GM18907 (cell line): ENCODE measurements around the gene KXD1.
"Not testable (repeated sequence)": the region's sequence is repeated elsewhere in the genome, so short reads cannot be mapped to it uniquely, and the experiment has no call there.

Source experiments
- ATAC-seq: cut with Tn5 transposase; IDR thresholded peaks from one replicate; pipeline ENCODE4 v1.9.1; 2021; ENCODE audit warnings: mild to moderate bottlenecking, moderate library complexity; ENCODE audit not compliant: unreplicated experiment

Gene KXD1

DNA sequence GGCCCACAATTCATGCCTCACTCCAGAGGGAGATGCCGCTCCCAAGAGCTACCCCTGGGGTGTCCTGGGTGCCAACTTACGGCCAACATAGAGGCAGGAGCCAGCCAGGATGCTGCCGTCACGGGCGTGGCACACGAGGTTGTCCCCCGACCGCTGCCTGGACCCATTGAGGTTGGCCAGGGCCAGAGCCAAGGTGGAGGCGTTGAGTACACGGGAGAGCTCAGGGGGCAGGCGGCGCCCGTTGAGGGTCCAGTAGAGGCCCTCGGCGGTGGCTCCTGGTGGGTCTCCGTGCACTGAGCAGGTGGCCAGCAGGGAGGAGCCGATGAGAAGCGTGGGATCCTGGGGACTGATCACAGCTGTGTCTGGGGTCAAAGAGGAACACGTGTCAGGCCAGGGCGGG lies 41.8 kb downstream of the KXD1 start:
- ATAC-seq: no peak

DNA sequence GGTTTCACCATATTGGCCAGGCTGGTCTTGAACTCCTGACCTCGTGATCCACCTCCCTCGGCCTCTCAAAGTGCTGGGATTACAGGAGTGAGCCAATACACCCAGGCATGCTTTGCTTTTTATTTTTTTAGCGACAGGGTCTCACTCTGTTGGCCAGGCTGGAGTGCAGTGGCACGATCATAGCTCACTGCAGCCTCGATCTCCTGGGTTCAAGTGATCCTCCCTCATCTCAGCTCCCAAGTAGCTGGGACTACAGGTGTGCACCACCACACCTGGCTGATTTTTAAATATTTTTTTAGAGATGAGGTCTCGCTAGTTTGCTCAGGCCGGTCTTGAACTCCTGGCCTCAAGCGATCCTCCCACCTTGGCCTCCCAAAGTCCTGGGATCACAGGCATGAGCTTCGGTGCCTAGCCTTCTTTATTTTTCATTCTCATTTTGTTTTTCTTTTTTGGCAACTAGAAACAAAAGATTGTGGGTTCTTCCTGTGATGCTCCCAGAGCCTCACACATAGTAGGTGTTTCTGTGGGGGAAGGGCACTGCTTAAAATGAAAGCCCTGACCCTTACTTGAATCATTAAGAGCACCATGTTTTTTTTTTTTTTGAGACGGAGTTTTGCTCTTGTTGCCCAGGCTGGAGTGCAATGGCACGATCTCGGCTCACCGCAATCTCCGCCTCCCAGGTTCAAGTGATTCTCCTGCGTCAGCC lies 43.2 kb downstream of the KXD1 start:
- not testable (repeated sequence) for ATAC-seq

DNA sequence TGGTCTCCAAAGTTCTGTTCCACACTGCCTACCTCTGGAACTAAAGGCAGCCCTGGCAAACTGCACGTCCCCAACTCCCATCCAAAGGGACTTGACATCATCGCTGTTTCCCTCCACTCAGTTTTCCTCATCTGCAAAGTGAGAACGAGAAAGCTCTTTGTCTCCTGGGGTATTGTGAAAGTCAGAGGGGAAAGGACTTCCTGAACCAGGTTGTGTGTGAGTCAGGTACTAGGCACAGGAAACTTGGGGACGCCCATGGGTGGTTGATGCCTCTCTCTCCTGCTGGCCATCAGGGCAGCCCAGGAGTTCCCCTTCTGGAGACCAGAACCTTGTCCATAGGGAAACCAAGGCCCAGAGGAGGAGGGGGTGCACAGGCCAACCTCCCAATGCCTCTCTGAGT lies 44.2 kb downstream of the KXD1 start:
- ATAC-seq: no peak

DNA sequence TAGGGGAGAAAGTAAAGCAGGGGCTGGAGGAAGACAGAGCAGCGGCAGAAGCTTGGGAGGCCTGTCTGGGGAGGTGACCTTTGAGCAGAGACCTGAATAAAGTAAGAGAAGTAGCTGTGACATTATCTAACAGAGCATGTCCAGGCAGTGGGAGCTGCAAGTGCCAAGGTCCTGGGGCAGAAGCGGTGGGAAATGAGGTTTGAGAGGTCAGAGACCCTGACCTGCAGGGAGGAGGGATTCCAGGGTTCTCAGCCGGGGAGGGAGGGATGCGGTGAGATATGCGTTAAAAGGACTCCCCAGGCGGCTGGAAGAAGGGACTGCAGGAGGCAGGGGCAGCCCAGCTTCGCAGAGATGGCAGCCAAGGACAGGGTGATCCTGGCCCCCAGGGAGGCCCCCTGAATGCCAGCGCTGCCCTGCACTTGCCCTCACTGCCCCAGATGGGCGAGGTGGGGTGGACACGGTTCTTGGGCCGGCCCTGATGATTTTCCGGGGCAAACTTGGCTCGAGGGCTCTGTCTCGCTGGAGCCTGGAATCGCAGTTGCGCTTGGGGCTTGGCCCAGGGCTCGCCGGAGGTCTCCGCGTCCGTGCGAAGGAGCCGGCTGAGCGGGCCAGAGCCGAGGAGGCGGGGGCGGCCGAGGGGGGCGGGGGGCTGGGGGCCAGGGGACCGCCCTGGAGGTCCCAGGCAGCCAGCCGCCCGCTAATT lies 45.7 kb downstream of the KXD1 start:
- no peak for ATAC-seq

DNA sequence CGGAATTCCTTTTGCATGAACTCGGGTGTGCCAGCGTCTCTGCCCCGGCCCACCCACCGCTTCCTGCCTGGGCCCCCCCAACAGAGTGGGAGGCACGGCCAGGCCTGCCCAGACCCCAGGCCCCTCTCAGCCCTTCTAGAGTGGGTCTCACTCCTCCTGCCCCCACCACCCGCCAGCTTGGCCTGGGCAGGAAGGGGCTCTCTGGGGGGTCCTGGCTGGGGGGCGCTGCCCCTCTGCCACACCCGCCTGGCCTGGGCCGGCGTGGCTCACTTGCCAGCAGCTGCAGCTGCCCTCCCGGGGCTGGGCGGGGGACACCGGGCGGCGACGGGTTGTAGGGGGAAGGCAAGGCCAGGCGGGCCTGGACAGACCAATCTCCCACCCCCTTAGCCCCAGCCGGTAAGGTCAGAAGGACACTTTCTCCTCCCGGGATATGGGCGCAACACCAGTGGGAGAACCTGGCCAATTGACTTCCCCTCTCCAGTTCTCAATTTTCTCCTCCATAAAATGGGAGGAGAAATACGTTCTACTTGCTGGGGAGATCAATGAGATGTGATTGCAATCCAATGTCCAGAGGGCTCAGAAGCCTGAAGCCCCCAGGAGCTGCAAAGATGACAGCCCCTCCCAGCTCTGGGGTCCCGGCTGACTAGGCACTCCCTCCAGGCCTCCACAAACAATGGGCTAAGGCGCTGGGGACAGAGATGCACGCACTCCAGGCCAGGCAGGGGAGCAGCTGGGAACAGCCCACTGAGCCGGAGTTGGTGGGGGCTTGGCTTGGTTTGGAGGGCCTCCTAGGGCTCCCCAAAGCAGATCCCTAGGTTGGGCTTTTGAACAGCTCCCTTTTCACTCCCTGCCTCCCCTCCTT lies 46.5 kb downstream of the KXD1 start:
- no peak for ATAC-seq

DNA sequence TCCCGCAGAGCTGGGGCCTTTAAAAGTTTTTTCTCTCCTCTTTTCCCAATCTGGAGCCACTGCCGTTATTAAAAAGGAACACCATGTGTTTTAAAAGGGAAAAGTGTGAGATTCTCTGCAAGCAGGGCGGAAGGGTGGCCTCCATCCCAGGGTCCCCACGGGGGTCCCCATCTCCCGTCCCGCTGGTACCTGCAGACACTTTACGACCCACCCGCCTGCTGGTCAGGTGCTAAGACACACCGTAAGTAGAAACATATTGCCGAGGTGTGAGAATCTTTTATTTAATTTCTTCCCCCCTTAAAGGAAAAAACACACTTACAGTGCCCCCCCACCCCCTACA lies 47.1 kb downstream of the KXD1 start:
- no peak for ATAC-seq

DNA sequence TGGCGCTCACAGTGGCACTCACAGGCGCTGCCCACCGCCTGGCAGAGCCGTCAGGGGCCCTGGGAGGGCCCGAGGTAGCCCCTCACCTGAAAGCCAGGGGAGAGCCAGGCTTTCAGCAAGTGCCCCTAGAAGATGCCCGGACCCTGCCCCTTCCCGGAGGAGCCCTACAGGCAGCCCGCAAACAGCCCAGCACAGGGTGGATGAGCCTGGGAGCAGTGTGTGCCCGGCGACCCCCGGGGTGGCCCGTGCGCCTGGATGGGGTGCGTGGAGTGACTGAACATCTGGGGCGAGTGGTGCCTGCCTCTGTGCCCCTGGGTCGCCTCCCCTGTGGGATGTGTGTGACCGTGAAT lies 47.5 kb downstream of the KXD1 start:
- ATAC-seq: no peak

DNA sequence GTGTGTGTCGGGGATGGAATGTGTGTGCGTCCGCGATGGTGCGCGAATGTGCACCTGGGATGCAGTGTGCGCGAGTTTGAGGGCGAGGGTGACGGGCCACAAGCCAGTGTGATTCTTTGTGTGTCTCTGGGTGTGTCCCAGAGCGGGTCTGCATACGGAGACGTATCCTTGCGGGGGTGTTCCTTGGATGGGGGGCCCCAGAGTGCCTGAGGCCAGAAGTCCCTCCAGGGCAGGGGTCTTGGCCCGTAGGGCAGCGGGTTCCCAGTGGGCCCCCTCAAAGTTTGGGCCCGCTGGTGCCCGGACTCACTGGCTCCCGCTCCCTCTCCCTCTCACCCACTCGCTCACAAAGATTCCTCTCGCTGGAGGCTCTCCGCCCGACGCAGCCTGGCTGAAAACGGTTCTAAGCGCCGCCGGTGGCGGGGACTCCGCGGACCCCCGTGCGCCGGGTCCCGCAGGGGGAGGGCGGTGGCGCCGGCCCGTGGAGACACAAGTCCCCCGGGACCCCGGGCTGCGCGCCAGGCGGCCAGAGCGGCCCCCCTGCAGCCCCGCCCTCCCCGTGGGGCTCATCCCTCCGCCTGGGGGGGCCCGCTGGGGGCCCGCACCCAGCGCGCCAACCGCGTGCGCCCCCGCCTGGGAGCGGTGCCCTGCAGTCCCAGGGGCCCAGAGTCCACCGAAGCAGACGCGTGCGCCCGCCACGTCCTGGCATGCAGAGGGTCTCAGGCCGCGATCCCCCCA lies 48.0 kb downstream of the KXD1 start:
- ATAC-seq: no peak

DNA sequence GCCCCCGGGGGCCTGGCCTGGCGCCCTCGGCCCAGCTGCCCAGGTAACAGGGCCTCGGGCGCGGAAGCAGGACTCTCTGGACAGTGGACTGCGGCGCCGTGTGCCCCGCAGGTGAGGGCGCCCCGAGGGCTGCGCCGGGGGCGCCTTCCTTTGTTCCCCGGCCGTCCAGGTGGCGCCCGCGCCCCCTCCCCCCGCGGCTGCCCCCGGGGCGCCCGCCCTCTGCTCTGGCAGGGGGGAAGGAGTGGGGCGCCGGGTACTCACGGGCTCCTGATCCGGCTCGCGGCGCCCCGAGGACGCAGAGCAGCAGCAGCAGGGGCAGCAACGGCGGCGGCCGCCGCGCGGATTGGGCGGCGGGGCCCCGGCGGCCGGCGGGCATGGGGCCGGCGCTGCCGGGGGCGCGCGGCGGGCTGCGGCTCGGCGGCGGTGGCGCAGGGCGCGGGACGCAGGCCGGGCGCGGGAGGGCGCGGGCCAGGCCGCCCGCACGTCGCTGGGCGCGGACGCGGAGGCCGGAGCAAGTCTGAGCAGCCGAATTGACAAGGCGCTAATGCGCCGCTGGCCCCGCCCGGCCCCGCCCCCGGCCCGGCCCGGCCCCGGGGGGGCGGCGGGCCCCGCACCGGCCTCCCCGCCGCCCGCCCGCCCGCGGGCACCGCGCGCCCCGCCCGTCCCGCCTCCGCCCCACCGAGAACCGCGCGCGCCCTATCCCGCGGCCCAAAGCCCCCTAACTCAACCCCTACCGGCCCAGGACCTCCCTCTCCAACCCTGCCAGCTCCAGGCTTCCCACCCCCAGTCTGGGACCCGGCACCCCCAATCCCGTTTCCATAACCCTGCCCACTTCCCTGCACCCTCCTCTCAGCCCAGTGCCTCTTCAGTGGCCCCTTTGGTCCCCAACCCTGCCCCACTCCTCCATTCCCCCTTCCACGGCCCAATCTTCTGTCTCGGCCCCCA lies 48.9 kb downstream of the KXD1 start, which contains the start of gene CRLF1:
CRLF1 (minus strand) TSS at position 519 of the 945 bp plus-strand sequence; CDS start at position 376, 143 bp downstream.
- no peak for ATAC-seq

DNA sequence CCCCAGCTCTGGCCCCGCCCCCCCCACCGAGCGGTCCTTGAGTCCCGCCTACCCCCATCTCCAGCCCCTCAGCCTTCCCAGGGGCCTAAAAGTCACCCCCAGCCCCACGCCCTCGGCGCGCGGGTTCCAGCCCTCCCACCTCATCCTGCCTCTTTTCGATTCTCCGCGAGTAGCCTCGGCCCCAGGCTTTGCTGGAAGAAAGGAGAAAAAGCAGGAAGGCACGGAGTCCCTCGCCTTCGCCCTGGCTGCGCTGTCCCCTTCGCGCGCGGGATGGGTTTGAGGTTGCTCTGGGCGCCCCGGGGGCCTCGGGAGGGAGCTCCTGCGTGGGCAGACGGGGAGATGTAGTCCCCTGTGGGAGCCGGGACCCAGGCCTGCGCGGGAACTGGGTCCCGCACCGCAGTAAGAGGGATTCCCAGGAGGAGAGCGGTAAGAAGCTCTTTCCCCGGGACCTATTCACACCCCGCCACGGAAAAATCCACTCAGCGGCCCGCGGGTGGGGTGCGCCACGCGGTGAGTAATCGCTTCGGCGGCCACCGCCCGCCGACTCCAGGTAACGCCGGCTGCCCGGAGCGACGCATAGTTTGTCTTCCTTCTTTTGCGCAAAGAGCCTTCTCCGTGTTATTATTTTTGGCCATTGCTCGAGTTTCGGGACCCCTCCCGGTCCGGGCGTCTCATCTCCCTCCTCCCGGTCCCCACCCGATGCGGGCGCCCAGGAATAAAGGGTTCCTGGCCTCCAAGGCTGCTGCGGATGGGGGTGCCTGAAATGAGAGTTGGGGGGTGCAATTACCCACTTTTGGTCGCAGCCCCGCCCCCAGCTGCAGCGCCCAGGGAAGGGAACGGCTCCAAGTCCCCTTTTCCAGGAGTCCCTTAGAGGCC lies 49.8 kb downstream of the KXD1 start:
- no peak for ATAC-seq

DNA sequence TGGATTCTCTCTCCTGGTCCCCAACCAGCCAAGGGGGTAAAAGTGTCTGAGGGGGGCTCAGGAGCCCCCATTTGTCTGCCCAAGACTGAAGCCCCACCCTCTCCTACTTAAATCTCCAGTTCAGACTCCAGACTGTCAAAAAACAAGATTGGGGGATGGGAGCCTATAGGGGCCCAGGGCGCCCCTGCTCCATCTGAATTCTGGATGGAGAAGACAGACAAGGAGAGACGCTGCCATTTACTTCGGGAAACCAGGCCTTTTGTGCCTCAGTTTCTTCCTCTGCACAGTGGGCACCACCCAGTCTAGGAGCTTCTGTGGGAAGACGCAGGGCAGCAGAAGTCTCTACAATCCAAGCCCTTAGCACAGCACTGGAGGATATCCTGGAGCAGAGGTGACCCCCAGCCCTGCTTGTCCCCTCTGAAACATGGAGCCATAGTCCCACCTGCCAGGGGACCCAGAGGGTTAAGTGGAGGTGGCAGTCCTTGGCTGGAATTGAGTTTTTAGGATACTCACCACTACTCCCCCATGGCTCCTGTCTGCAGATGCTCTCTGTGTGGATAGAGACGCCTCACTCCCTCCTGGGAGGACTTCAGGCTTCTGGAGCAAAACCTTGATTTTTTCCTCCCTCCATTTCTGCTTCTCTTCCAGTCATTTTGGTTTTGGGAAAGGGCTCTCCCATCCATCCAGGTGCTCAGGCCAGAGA lies 50.6 kb downstream of the KXD1 start:
- no peak for ATAC-seq

DNA sequence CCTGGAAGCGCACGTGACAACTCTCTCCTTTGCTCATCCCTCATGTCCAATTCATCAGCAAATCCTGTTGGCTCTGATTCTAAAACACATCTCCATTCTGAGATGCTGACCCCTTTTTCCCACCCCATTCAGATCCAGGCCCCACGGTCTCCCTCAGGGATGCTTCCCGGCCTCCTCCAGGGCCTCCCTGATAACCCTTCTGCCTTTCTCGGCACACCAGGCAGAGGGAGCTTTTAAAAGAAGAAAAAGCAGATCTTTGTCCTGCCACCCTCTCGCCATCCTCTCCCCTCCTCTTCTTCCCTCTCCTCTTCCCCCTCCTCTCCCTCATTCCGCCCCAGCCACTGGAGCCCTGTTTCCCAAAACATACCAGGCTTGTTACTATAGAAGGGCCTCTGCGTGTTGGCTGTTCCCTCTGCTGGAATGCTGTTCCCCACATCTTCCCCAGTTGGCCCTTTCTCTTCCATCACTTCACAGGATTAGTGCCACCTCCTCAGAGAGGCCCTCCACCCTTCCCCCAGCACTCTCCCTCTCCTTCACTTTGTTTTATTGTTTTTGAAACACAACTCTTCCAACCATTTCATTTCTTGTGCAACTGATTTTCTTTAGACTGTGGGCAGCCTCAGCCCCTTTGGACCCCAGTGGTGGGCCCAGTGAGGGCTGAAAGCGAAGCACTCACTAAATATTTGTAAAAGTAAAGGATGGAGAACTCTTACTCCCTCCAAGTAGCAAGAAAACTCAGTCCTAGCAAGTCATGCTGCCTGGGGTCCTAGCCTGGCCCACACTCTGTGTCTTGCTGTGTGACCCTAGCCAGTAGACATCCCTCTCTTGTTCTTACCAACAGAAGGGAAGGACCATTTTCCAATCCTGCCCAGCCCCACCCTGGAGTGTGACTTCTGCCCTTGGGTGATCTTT lies 51.4 kb downstream of the KXD1 start:
- ATAC-seq: no peak

DNA sequence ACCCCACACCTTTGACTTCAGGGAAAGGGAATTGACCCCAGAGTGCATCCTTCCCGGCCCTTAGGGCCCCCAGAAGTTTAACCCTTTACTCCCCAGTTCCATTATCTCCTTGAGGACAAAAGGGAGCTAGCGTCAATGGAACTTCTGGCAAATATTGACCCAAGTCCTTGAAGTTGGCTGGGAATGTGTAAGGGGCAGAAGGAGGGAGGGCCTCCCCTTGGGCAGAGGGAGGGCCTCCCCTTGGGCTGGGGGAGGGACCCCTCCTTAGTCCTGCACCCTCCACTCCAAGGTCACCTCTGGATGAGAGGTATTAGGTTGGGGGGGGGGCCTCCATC lies 52.0 kb downstream of the KXD1 start:
- ATAC-seq: no peak

DNA sequence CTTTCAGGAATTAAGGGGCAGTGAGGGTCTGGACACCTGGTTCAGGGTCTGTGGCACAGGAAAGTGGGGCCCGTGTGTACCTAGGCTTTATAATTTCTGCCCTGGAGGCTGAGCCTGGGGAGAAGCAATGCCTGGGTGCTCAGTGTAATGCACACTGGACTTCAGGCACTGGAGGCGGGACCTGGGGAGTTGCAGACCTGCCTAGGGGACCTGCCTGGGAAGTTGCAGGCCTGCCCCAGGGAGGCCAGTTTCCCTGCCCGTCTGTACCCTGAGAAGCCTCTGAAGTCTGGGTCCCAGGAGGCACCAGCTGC lies 52.5 kb downstream of the KXD1 start:
- no peak for ATAC-seq

DNA sequence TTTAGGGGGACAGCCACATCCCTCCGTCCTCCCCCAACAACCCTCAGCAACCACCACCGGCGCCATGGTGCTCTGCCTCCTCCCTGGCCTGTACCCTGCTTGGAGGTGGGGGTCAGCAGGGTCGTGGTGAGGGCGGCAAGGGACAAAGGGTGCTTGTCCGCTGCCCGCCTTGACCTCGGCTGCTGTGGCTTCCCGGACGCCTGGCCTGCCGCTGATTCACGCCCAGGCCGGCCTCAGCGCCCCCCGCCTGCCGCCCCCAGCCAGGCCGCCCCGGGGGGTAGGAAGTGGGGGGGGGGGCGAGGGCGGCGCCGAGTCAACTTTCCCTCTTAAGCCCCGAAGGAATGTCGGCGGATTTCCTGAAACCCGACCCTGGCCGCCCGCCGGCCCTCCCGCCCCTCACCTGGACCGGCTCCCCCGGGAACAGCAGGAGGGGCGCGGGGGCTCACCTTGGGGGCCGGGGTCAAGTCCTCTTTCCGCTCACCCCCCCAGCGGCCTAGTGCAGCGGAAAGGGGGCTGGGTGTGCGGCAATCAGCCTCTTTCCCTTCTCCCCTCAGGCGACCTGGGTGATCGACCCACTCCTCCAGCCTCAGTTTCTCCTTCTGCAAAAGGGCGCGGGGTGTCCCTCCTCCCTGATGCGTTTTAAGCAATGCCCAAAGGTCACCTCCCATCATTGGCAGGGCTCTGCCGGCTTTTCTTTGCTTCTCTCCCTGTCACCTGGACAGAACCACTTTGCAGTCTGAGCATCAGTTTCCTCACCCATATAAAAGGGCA lies 53.1 kb downstream of the KXD1 start:
- no peak for ATAC-seq

DNA sequence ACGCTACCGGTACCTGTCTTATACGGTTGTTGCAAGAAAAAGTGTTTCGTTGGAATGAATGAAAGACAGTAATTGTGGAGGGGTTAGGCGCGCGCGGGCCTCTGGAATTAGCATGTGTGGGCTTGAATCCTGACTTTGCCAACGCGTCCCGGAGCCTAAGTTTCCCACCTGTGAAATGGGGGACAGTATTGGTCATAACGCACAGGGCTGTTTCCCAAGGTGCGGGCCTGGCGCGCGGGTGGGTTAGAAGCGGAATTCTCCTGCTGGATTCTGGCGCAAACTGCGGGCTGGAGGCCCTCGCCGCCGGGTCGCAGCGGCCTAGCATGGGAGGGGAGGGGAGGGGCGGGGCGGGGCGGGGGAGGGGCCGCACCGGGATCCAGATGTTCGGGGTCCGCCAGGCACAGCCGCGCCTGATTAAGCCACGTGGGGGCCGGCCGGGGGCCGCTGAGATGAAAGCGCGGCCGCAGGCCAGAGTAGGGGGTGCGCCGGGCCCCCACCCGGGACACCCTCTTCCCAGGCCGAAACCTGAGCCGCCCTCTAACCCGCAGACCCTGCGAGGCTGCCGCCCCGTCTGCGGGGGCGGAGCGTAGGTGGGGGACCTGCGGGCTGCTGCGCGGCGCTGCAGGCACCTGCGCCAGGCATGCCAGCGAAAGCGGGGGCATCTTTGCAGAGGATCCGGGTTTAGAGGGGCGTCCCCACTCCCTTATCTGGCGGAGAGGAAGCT lies 53.8 kb downstream of the KXD1 start:
- no peak for ATAC-seq
